ENCODE results near the gene GPC5. TPM values are rescaled to one million over a fixed set of nuclear protein-coding genes. Genes with fewer than 3 reads are reported as not detected.

Gene GPC5
- total and polyA plus RNA-seq, 2 of the 8 experiments (the other 6 are each of a cell fraction or from before 2014, with no cell fraction given), result 0.20 to 0.39 TPM

DNA sequence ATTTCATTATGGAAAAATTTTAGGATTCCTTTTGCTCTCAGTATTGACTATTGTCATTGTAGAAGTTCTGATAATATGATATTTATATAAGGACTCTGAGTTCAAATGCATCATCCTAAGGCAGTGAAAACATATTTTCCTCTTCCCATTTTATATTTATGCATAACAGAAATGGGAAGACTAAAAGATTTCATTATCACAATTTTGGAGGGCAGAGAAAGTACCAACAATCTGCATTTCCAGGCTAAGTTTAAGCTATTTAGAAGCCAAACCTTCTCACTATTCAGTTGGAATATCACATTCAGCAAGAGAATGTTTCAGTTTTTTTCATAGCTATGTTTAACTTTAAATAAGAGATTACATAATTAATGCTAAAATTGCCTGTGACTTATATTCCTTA is 1269.7 kb downstream of the GPC5 start (continued):
- TF ChIP-seq, protein P1, sequence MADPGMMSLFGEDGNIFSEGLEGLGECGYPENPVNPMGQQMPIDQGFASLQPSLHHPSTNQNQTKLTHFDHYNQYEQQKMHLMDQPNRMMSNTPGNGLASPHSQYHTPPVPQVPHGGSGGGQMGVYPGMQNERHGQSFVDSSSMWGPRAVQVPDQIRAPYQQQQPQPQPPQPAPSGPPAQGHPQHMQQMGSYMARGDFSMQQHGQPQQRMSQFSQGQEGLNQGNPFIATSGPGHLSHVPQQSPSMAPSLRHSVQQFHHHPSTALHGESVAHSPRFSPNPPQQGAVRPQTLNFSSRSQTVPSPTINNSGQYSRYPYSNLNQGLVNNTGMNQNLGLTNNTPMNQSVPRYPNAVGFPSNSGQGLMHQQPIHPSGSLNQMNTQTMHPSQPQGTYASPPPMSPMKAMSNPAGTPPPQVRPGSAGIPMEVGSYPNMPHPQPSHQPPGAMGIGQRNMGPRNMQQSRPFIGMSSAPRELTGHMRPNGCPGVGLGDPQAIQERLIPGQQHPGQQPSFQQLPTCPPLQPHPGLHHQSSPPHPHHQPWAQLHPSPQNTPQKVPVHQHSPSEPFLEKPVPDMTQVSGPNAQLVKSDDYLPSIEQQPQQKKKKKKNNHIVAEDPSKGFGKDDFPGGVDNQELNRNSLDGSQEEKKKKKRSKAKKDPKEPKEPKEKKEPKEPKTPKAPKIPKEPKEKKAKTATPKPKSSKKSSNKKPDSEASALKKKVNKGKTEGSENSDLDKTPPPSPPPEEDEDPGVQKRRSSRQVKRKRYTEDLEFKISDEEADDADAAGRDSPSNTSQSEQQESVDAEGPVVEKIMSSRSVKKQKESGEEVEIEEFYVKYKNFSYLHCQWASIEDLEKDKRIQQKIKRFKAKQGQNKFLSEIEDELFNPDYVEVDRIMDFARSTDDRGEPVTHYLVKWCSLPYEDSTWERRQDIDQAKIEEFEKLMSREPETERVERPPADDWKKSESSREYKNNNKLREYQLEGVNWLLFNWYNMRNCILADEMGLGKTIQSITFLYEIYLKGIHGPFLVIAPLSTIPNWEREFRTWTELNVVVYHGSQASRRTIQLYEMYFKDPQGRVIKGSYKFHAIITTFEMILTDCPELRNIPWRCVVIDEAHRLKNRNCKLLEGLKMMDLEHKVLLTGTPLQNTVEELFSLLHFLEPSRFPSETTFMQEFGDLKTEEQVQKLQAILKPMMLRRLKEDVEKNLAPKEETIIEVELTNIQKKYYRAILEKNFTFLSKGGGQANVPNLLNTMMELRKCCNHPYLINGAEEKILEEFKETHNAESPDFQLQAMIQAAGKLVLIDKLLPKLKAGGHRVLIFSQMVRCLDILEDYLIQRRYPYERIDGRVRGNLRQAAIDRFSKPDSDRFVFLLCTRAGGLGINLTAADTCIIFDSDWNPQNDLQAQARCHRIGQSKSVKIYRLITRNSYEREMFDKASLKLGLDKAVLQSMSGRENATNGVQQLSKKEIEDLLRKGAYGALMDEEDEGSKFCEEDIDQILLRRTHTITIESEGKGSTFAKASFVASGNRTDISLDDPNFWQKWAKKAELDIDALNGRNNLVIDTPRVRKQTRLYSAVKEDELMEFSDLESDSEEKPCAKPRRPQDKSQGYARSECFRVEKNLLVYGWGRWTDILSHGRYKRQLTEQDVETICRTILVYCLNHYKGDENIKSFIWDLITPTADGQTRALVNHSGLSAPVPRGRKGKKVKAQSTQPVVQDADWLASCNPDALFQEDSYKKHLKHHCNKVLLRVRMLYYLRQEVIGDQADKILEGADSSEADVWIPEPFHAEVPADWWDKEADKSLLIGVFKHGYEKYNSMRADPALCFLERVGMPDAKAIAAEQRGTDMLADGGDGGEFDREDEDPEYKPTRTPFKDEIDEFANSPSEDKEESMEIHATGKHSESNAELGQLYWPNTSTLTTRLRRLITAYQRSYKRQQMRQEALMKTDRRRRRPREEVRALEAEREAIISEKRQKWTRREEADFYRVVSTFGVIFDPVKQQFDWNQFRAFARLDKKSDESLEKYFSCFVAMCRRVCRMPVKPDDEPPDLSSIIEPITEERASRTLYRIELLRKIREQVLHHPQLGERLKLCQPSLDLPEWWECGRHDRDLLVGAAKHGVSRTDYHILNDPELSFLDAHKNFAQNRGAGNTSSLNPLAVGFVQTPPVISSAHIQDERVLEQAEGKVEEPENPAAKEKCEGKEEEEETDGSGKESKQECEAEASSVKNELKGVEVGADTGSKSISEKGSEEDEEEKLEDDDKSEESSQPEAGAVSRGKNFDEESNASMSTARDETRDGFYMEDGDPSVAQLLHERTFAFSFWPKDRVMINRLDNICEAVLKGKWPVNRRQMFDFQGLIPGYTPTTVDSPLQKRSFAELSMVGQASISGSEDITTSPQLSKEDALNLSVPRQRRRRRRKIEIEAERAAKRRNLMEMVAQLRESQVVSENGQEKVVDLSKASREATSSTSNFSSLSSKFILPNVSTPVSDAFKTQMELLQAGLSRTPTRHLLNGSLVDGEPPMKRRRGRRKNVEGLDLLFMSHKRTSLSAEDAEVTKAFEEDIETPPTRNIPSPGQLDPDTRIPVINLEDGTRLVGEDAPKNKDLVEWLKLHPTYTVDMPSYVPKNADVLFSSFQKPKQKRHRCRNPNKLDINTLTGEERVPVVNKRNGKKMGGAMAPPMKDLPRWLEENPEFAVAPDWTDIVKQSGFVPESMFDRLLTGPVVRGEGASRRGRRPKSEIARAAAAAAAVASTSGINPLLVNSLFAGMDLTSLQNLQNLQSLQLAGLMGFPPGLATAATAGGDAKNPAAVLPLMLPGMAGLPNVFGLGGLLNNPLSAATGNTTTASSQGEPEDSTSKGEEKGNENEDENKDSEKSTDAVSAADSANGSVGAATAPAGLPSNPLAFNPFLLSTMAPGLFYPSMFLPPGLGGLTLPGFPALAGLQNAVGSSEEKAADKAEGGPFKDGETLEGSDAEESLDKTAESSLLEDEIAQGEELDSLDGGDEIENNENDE (IDR thresholded peaks at IDR 0.05; ENCODE audit: insufficient replicate concordance, low read length), result no peak
- TF ChIP-seq POU5F1 (IDR thresholded peaks at IDR 0.05; ENCODE audit: low read depth, low read length), result no peak
- TF ChIP-seq SRF (IDR thresholded peaks at IDR 0.05; ENCODE audit: low read depth, low read length), result no peak
- TF ChIP-seq CTBP2 (IDR thresholded peaks at IDR 0.05; ENCODE audit: borderline replicate concordance, insufficient read depth, insufficient read length, low read length), result no peak
- TF ChIP-seq ASH2L (IDR thresholded peaks at IDR 0.05; ENCODE audit: low read length), result no peak

Data from H1 (cell line).